ENCODE data around the gene REXO4. TPM values are rescaled to one million over a fixed set of nuclear protein-coding genes. Genes with fewer than 3 reads are reported as not detected.
A peak's percentile ranks its signal among the peaks of the same experiment; 100 is the strongest.
"Not testable (repeated sequence)": the region's sequence is repeated elsewhere in the genome, so short reads cannot be mapped to it uniquely, and the experiment has no call there.

REXO4 gene
- total and polyA plus RNA-seq, 7 experiments from 2014 or later, result 14.0 to 44.1 (median 28.6) TPM

GRCh38 chr9:133380734-133381133, 37.1 kb downstream of the REXO4 start:
- POLR2A ChIA-PET, result no interaction called here
- no peaks in the 10 kb centered on the region for H3K27me3 ChIP-seq (ENCODE audit: control insufficient read depth in 2 of 2, insufficient read depth in 2 of 2, low read length in 2 of 2)
- DNase-seq, result no peak
- no peaks in the 10 kb centered on the region for H3K36me3 ChIP-seq (ENCODE audit: control insufficient read depth in 2 of 3, insufficient read depth in 3 of 3, low read length in 3 of 3)
- no peak overlapping the region for H3K4me3 ChIP-seq (ENCODE audit: low read length)
- peaks cover 0 to 5% of the 10 kb centered on the region in 2 donors for H3K4me1 ChIP-seq (ENCODE audit: control insufficient read depth in 2 of 2, insufficient read depth in 2 of 2, low read length in 2 of 2)
- no peaks in the 10 kb centered on the region for H3K9me3 ChIP-seq (ENCODE audit: control insufficient read depth in 2 of 3, low read length in 3 of 3)
- no peak overlapping the region for H3K27ac Mint-ChIP-seq
- H3K27ac ChIP-seq (ENCODE audit: low read depth, low read length), result no peak overlapping the region
- no peaks in the 10 kb centered on the region for H3K36me3 Mint-ChIP-seq
- ATAC-seq, result no peak
- CTCF ChIA-PET, result interaction anchor here (0.6 kb wide), 1 partner anchor 72 kb away, joined by 3 read pairs; no protein-coding TSS in a partner anchor
- peaks cover 0 to 4% (median 0%) of the 10 kb centered on the region in 5 donors for H3K27me3 Mint-ChIP-seq
- no peak overlapping the region for H3K4me3 Mint-ChIP-seq
- intact Hi-C loops (cut with micrococcal nuclease), result no loop called here
- peaks cover 0 to 7% (median 0%) of the 10 kb centered on the region in 7 donors for H3K4me1 Mint-ChIP-seq
- H3K9me3 Mint-ChIP-seq, result no peaks in the 10 kb centered on the region

DNA sequence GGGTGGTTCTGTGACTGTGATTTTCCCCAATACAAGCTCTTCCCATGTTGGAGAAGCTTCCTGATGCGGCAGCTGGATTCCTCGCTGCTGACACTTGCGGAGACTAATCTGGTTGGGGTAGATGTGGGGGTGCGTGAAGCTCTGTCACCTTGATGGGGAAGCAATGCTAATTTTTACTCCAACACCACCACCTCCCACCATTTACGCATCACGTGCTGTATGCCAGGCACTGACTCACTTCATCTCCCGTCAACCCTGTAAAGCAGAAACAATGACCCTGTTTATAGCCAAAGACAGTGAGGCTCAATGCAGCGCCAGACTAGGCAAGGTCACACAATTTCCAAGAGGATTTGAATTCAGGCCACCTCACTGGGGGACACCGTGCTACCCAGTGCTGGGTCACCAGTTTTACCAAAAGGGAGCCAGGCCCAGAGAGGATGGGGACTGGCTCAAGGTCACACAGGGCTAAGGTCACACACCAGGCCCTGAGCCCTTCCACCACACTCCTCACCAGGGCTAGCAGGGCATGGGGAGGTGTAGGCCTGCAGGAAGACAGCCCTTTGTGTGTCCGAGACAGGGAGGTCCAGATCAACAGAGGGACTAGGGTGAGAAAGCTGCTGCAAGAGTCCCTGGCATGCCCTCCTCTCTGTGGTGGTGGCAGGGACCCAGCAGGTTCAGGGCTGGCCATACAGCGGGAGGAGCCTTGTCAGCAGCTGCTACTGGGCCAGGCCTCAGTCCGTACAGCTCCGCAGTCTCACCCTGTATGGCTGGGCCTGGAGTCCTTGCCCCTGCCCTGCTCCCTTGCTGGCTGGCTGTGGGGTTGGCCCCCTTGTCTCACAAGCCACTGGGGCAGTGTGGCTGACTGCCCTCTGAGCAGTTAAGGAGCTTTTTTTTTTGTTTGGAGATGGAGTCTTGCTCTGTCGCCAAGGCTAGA, 38.4 kb downstream of the REXO4 start:
- no peak overlapping the region for H3K27ac ChIP-seq (ENCODE audit: low read depth, low read length)
- H3K4me1 ChIP-seq (ENCODE audit: control insufficient read depth in 2 of 2, insufficient read depth in 2 of 2, low read length in 2 of 2), result peaks cover 5 to 8% of the 10 kb centered on the region in 2 donors
- ChIA-PET CTCF (no interaction called here), POLR2A (interaction anchor here (0.6 to 1.0 kb wide), 2 partner anchors 31 to 260 kb away, joined by 3 to 5 read pairs; partner anchors contain the start of genes MED22 and RPL7A)
- H3K27me3 ChIP-seq (ENCODE audit: control insufficient read depth in 2 of 2, insufficient read depth in 2 of 2, low read length in 2 of 2), result no peaks in the 10 kb centered on the region
- intact Hi-C loops (cut with micrococcal nuclease), result loop anchor here in 1 of 2 donors (5.0 to 10.0 kb wide), 3 partner anchors 195 to 785 kb away; partner anchors contain the start of genes BRD3OS and RNU6ATAC
- no peaks in the 10 kb centered on the region for H3K9me3 Mint-ChIP-seq
- peaks cover 6 to 14% (median 8%) of the 10 kb centered on the region in 7 donors for H3K4me1 Mint-ChIP-seq
- peaks cover 0 to 7% (median 0%) of the 10 kb centered on the region in 5 donors for H3K36me3 Mint-ChIP-seq
- ATAC-seq (no peak), DNase-seq (no peak)
- no peaks in the 10 kb centered on the region for H3K36me3 ChIP-seq (ENCODE audit: control insufficient read depth in 2 of 3, insufficient read depth in 3 of 3, low read length in 3 of 3)
- H3K27me3 Mint-ChIP-seq, result peaks cover 0 to 4% (median 0%) of the 10 kb centered on the region in 5 donors
- no peaks in the 10 kb centered on the region for H3K9me3 ChIP-seq (ENCODE audit: control insufficient read depth in 2 of 3, low read length in 3 of 3)
- H3K27ac Mint-ChIP-seq, result no peak overlapping the region
- H3K4me3 Mint-ChIP-seq, result no peak overlapping the region
- H3K4me3 ChIP-seq (ENCODE audit: low read length), result no peak overlapping the region

DNA sequence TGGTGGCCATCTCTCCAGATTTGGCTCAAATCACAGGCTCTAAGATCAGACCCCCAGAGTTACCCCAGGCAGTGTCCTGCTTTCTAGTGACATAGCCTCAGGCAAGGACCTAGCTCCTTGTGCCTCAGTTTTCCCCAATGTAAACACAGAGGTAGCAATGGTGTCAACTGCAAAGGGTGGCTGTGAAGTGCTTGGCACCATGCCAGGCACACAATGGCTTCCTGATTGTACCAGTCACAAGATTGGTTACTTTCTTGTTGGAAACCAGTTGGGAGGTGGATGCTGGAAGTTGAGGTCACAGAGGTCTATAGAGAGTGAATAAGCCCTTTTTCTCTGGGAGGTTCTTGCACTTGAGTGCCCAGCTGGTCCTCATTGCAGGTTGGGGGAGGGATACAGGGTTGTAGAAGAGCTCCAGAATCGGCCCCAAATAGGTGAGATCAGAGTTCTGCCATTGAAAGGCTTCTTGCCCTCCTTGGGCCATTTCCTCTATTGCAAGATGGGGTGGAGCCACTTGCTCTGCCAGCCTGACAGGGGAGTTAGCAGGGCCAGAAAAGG, 39.3 kb downstream of the REXO4 start:
- peaks cover 8 to 23% (median 13%) of the 10 kb centered on the region in 7 donors for H3K4me1 Mint-ChIP-seq
- ChIA-PET POLR2A (interaction anchor here (0.7 to 1.0 kb wide), 2 partner anchors 30 to 81 kb away, joined by 3 read pairs; partner anchors contain the start of genes CACFD1, MED22 and RPL7A), CTCF (interaction anchor here (0.6 kb wide), 1 partner anchor 336 kb away, joined by 3 read pairs; no protein-coding TSS in a partner anchor)
- Histone ChIP-seq H3K4me1 (ENCODE audit: control insufficient read depth in 2 of 2, insufficient read depth in 2 of 2, low read length in 2 of 2) (peaks cover 8 to 13% of the 10 kb centered on the region in 2 donors), H3K9me3 (ENCODE audit: control insufficient read depth in 2 of 3, low read length in 3 of 3) (no peaks in the 10 kb centered on the region), H3K4me3 (ENCODE audit: low read length) (no peak overlapping the region), H3K36me3 (ENCODE audit: control insufficient read depth in 2 of 3, insufficient read depth in 3 of 3, low read length in 3 of 3) (no peaks in the 10 kb centered on the region), H3K27me3 (ENCODE audit: control insufficient read depth in 2 of 2, insufficient read depth in 2 of 2, low read length in 2 of 2) (no peaks in the 10 kb centered on the region), H3K27ac (ENCODE audit: low read depth, low read length) (no peak overlapping the region)
- intact Hi-C loops (cut with micrococcal nuclease), result loop anchor here in 1 of 2 donors (5.0 to 10.0 kb wide), 3 partner anchors 194 to 786 kb away; partner anchors contain the start of genes BRD3OS and RNU6ATAC
- DNase-seq, result no peak
- peaks cover 0 to 4% (median 0%) of the 10 kb centered on the region in 5 donors for H3K27me3 Mint-ChIP-seq
- peak overlapping the region in 1 of 9 donors; percentile 77 for H3K27ac Mint-ChIP-seq
- no peaks in the 10 kb centered on the region for H3K9me3 Mint-ChIP-seq
- H3K4me3 Mint-ChIP-seq, result peak overlapping the region in 5 of 10 donors; percentile 12 to 49 (median 27)
- H3K36me3 Mint-ChIP-seq, result peaks cover 0 to 9% (median 0%) of the 10 kb centered on the region in 5 donors
- ATAC-seq, result no peak

DNA sequence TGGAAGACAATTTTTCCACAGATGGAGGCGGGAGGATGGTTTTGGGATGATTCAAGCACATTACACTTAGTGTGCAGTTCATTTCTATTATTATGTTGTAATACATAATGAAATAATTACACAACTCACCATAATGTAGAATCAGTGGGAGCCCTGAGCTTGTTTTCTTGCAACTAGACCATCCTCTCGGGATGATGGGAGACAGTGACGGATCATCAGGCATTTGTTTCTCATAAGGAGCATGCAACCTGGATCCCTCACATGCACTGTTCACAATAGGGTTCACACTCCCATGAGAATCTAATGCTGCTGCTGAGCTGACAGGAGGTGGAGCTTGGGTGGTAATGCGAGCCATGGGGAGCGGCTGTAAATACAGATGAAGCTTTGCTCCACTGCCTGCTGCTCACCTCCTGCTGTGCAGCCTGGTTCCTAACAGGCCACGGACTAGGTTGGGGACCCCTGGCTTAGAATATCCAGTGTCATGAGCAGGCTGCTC, 40.0 kb downstream of the REXO4 start:
- Mint-ChIP-seq H3K27ac (no peak overlapping the region), H3K4me3 (peak overlapping the region in 4 of 10 donors; percentile 12 to 85 (median 56)), H3K9me3 (no peaks in the 10 kb centered on the region), H3K27me3 (peaks cover 0 to 4% (median 0%) of the 10 kb centered on the region in 5 donors), H3K36me3 (peaks cover 0 to 14% (median 0%) of the 10 kb centered on the region in 5 donors), H3K4me1 (peaks cover 15 to 29% (median 18%) of the 10 kb centered on the region in 7 donors)
- Histone ChIP-seq H3K36me3 (ENCODE audit: control insufficient read depth in 2 of 3, insufficient read depth in 3 of 3, low read length in 3 of 3) (peaks cover 0 to 5% (median 0%) of the 10 kb centered on the region in 3 experiments), H3K27ac (ENCODE audit: low read depth, low read length) (no peak overlapping the region), H3K27me3 (ENCODE audit: control insufficient read depth in 2 of 2, insufficient read depth in 2 of 2, low read length in 2 of 2) (no peaks in the 10 kb centered on the region), H3K4me3 (ENCODE audit: low read length) (no peak overlapping the region), H3K4me1 (ENCODE audit: control insufficient read depth in 2 of 2, insufficient read depth in 2 of 2, low read length in 2 of 2) (peaks cover 13 to 20% of the 10 kb centered on the region in 2 donors), H3K9me3 (ENCODE audit: control insufficient read depth in 2 of 3, low read length in 3 of 3) (no peaks in the 10 kb centered on the region)
- intact Hi-C loops (cut with micrococcal nuclease), result loop anchor here (2.0 to 10.0 kb wide), 5 partner anchors 27 to 787 kb away; partner anchors contain the start of genes BRD3OS (in 1 of the 2), REXO4 (in 1 of the 2) and RNU6ATAC (in 1 of the 2)
- ATAC-seq (no peak), DNase-seq (no peak)
- ChIA-PET CTCF (interaction anchor here (0.6 kb wide), 1 partner anchor 225 kb away, joined by 9 read pairs; no protein-coding TSS in a partner anchor), POLR2A (interaction anchor here (0.7 kb wide), 1 partner anchor 82 kb away, joined by 3 read pairs; the partner anchor contains the start of gene CACFD1)

- H3K4me3 Mint-ChIP-seq, result peak overlapping the region; percentile 31 to 85 (median 66)
- H3K36me3 Mint-ChIP-seq, result peaks cover 0 to 15% (median 0%) of the 10 kb centered on the region in 5 donors
- intact Hi-C loops (cut with micrococcal nuclease), result loop anchor here (2.0 to 10.0 kb wide), 5 partner anchors 28 to 788 kb away; partner anchors contain the start of genes BRD3OS (in 1 of the 2), REXO4 (in 1 of the 2) and RNU6ATAC (in 1 of the 2)
- POLR2A ChIA-PET, result interaction anchor here (1.0 to 1.2 kb wide), 5 partner anchors 21 to 82 kb away, joined by 3 to 7 read pairs (median 3); partner anchors contain the start of genes CACFD1, MED22, RPL7A and SURF1
- H3K27ac Mint-ChIP-seq, result peak overlapping the region in 2 of 9 donors; percentile 48 to 71
- not testable (repeated sequence) for H3K4me3 ChIP-seq (ENCODE audit: low read length); H3K27me3 ChIP-seq (ENCODE audit: control insufficient read depth in 2 of 2, insufficient read depth in 2 of 2, low read length in 2 of 2); H3K36me3 ChIP-seq (ENCODE audit: control insufficient read depth in 2 of 3, insufficient read depth in 3 of 3, low read length in 3 of 3); H3K27ac ChIP-seq (ENCODE audit: low read depth, low read length); ATAC-seq; H3K9me3 ChIP-seq (ENCODE audit: control insufficient read depth in 2 of 3, low read length in 3 of 3); H3K9me3 Mint-ChIP-seq; DNase-seq; H3K27me3 Mint-ChIP-seq
- CTCF ChIA-PET, result interaction anchor here (0.6 kb wide), 1 partner anchor 224 kb away, joined by 9 read pairs; no protein-coding TSS in a partner anchor
- H3K4me1 ChIP-seq (ENCODE audit: control insufficient read depth in 2 of 2, insufficient read depth in 2 of 2, low read length in 2 of 2), result peaks cover 18 to 25% of the 10 kb centered on the region in 2 donors
- H3K4me1 Mint-ChIP-seq, result peaks cover 19 to 34% (median 22%) of the 10 kb centered on the region in 7 donors
These were observed 40.5 kb downstream of the REXO4 start for GRCh38 chr9:133377280-133377679.

Data from naive thymus-derived CD4-positive, alpha-beta T cell (primary cell).